Activated CD8-positive, alpha-beta memory T cell treated with anti-CD3 and anti-CD28 coated beads for 48 hours (primary cell): ENCODE results near the gene CIT.
"Not testable (repeated sequence)": the region's sequence is repeated elsewhere in the genome, so short reads cannot be mapped to it uniquely, and the experiment has no call there.

Source experiments
- DNase-seq, 3 experiments: peaks; one replicate each; pipeline ENCODE4 v3.0.0-alpha.2; 2020; ENCODE audit warnings: low read depth in 2 of 3, low spot score in 2 of 3

The CIT gene

DNA sequence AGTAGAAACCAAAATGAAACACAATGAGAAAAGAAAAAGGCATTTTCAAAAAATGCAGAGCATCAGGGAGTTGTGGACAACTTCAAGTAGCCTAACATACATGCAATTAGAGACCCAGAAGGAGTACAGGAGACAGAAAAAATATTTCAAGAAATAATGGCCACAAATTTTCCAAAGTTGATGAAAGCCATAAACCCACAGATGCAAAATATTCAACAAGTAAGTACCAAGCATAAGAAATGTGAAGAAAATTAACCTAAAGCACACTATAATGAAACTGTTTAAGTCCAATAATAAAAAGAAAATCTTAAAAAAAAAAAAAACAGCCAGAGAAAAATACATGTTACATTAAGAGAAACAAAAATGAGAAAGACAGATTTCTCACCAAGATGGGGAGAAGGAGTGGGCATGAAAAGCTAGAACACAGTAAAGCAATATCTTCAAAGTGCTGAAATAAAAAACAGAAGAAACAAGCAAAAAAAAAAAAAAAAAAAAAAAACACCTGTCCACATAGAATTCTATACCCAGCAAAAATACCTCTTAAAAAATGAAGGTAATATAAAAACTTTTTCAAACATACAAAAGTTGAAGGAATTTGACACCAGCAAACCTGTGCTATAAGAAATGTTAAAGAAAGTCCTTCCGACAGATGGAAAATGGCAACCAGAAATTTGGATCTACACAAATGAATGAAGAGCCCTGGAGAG is 132.1 kb downstream of the CIT start:
- no peak for DNase-seq

- no peak for DNase-seq
Measured at GRCh38 chr12:119742700-119743099, 134.4 kb downstream of the CIT start.

DNA sequence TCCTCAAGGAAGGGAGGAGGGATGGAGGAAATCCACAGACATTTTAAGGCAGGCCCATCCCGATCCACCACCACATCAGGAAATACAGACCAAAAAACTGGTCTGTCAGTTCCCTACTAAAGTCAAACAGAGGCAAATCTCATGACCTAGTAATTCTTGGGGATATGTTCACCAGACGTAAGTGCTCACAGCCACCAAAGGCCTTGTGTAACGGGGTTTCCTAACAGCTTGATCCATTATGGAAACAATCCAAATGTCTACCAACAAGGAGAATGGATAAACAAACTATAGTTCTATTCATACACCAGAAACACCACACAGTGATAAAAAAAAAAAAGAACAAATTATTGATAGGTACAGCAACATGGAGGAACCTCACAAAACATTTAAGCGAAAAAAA is 136.3 kb downstream of the CIT start:
- no peak for DNase-seq

DNA sequence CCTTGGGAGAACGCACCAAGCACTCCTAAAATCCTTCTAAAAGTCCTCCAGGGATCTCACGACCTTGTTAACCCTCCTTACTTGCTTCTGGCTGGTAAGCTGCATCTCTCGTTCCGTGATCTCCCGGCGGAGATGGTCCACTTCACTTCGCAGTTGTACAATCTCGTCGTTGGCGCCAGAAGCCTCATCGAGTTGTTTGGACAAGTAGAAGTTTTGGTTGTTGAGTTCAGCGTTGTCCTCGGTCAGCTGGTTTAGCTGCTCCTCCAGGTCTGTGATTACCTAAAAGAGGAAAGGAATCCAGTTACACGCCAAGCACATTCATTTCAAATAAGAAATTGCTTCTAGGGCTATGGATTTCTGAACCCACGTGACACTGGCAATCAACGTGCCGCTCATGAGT is 142.0 kb downstream of the CIT start:
- no peak for DNase-seq

DNA sequence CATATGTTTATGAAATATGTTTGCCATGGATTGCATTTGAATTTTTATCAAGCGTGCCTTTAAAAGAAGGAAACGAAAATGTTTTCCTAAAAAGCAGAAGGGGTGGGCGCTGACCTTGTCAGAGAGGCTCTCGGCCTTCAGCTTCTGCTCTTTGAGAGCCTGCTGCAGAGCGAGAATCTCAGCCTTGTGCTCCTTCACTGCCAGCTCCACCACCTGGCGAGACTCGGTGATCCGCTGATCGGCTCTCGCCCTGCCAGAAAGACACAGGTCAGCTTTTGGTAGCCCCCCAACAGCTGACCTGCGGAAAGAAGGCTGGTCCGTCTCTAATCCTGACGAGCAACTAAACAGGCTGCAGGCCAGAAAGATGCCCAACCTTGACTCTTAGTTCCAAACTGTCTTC is 146.7 kb downstream of the CIT start:
- DNase-seq: no peak

DNA sequence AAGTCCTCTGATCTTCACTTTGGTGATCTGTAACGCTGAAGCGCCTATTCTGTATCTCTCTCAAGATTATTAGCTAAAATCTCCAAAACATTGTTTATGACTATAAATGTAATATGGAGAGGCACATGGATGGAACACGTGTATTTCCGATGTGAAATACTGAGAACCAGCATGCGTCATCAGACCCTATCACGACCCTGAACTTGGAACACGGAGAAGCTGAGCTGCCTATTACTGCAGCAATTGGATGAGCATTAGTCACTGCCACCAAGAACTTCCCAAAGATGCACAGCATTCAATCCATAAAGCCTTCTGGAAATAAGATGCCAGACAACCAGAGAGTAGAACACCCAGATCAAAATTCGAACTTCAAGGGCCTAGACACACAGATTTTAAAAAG is 147.2 kb downstream of the CIT start:
- no peak for DNase-seq

DNA sequence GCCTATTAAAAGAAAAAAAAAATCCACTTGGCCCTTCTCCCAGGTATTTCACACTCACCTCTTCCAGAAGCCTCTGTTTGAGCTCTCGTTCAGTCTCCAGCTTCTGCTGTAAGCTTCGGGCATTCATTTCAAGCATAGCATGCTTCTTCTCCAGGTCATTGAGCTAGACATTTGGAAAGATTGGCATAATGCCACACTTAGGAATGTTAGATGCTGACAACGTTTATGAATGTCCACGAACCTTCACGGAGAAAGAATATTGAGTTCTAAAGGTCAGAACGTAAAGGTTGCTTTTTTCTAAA is 148.7 kb downstream of the CIT start:
- no peak for DNase-seq

- DNase-seq: no peak
Measured at GRCh38 chr12:119727600-119728443, 149.3 kb downstream of the CIT start.

DNA sequence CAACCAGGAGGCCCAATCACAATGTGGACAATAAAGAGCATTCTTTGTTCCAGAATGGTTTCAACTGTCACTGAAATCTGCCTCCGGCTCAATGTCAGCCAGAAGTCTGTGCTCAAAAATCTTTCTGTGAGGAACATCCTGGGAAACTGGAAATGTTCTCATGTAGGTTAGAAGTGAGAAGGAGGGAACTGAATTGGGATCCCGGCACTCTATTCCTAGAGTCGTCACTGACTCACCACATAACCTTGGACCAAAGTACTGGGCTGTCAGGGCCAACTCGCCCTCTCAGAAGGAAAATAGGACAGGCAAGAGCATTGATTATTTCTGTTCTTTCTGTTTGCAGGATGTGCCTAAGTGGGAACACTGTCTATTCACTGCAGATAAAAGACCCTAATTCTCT is 151.6 kb downstream of the CIT start:
- no peak for DNase-seq

DNA sequence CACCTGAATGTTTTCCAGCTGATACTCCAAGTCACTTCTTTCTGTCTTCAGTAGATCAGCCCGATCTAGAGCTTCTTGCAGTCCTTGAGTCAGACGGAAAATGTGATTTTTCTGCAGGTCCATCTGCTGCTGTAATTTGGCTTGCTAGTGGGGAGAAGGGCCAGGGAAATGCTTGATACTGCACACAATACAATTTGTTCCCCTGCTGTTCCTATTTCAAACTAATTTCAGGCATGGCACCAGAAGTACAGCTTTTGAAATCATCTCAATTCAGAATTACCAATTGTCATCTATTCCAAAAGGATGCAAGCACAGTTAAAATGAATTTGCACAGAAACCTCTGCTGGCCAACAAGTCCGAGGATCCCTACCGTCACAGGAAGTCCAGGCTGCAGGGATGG is 155.8 kb downstream of the CIT start:
- no peak for DNase-seq

- no peak for DNase-seq
Measured at GRCh38 chr12:119720349-119720748, 156.8 kb downstream of the CIT start.

DNA sequence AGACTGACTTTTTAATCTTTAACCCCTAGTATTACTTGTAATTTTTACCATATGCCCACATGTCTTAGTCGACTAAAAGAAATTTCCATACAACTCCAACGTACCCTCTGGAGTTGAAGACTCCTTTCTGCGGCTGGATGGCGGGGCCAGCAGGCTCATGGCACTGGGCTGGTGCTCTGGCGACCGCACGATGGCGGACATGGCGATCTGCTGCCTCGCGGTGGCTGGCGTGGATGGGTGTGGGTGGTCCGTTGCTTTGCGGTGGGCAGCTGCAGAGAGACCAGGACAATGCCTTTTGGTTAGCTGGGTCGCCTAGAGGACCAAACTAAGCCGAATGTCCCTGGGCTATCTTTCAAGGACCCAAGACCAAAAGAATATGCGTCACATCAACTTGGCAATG is 159.0 kb downstream of the CIT start:
- DNase-seq: no peak

GRCh38 chr12:119715268-119715620 is 161.9 kb downstream of the CIT start:
- no peak for DNase-seq

- DNase-seq: no peak
Measured at GRCh38 chr12:119714614-119715267, 162.4 kb downstream of the CIT start.

DNA sequence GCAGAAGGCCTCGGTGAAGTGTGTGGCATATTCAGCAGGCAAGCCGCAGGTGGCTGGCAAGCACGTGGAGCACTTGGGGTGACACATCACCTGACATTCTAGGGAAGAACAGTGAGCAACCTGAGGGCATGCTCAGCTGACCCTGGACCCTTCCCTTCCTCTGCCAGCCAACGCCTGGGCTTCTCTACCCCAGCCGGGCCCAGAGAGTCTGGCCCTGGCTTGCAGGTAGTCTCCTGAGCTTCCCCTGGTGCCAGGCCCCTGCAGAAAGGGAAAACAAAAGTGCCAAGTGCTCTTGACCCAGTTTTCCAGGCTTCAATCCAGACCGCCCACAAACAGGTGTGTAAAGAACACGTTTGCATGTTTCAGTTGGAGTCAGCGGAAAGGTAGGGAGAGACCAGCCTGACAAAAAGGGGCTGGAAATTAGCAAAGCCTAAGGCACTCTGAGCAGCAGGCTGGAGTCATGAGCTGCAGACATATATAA is 163.5 kb downstream of the CIT start:
- no peak for DNase-seq

DNA sequence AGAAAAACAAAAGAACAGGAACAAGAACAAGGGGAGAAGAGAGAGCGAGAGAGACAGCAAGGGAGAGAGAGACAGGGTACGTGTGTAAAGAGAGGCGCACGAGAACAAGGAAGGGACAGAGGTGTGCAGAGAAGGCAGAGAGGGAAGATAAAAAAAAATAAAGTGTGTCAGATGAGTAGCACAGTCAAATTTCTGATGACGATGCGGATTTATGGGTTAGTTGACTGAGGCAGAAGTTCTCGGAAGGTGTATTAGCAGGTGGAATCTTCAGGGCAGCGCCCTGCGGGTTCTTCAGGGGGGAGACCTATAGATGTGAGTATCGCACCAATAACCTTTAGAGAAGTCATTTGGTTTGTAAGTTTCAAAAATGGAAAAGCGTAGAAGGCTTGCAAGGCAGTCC is 164.4 kb downstream of the CIT start:
- DNase-seq: no peak

GRCh38 chr12:119711693-119712092 is 165.4 kb downstream of the CIT start:
- no peak for DNase-seq

- no peak for DNase-seq
Measured at GRCh38 chr12:119710965-119711551, 166.1 kb downstream of the CIT start.

- no peak for DNase-seq
Measured at GRCh38 chr12:119710374-119710964, 166.7 kb downstream of the CIT start.

GRCh38 chr12:119706427-119706826 is 170.7 kb downstream of the CIT start:
- DNase-seq: not testable (repeated sequence)

GRCh38 chr12:119705182-119705581 is 171.9 kb downstream of the CIT start:
- no peak for DNase-seq
